IMR-90 (cell line): ENCODE data around the gene SNED1.

ENCODE experiments used
- BHLHE40 ChIP-seq: fragments of 150-350 bp; IDR thresholded peaks from 2 replicates; pipeline ENCODE4 v1.6.1; 2016; ENCODE audit warnings: mild to moderate bottlenecking, low read depth, low read length
- CHD1 ChIP-seq: IDR thresholded peaks from 2 replicates; pipeline ENCODE4 v1.6.1; 2012; ENCODE audit warnings: low read depth, low read length, improper control_type of control experiment
- MAFK ChIP-seq: IDR thresholded peaks from 2 replicates; pipeline ENCODE4 v1.6.1; 2012; ENCODE audit warnings: low read depth, low read length, improper control_type of control experiment
- MXI1 ChIP-seq: IDR thresholded peaks from 2 replicates; pipeline ENCODE4 v1.6.1; 2012; ENCODE audit warnings: low read depth, mild to moderate bottlenecking, low read length, moderate library complexity, borderline replicate concordance
- POLR2A ChIP-seq: IDR thresholded peaks from 2 replicates; pipeline ENCODE4 v1.6.1; 2012; ENCODE audit warnings: mild to moderate bottlenecking, low read depth, low read length
- RCOR1 ChIP-seq: IDR thresholded peaks from 2 replicates; pipeline ENCODE4 v1.6.1; 2012; ENCODE audit warnings: mild to moderate bottlenecking, low read length, improper control_type of control experiment; ENCODE audit not compliant: insufficient replicate concordance
- RFX5 ChIP-seq: IDR thresholded peaks from 2 replicates; pipeline ENCODE4 v1.8.0; 2012; ENCODE audit warnings: low read depth, mild to moderate bottlenecking, low read length, moderate library complexity
- TF ChIP-seq, protein P1 (sequence below): conservative IDR thresholded peaks from 2 replicates; pipeline ENCODE4 v1.5.1; 2012; ENCODE audit warnings: mild to moderate bottlenecking, low read depth, low read length, improper control_type of control experiment

DNA sequence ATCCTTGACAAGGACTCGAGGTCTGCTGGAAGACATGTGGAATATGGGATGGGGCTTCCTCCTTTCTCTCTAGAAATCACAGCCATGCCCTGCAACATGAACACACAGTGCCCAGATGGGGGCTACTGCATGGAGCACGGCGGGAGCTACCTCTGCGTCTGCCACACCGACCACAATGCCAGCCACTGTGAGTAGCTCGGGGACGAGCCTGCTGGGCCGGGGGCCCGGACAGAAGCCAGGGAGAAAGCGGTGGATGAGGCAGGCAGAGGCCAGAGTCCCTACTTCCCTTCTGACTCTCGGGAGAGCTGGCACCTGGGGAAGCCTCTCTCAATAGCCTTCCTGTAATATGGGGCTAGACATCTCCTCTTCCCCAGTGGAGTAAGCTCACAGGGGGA, 50.5 kb downstream of the SNED1 start:
- TF ChIP-seq, protein P1, sequence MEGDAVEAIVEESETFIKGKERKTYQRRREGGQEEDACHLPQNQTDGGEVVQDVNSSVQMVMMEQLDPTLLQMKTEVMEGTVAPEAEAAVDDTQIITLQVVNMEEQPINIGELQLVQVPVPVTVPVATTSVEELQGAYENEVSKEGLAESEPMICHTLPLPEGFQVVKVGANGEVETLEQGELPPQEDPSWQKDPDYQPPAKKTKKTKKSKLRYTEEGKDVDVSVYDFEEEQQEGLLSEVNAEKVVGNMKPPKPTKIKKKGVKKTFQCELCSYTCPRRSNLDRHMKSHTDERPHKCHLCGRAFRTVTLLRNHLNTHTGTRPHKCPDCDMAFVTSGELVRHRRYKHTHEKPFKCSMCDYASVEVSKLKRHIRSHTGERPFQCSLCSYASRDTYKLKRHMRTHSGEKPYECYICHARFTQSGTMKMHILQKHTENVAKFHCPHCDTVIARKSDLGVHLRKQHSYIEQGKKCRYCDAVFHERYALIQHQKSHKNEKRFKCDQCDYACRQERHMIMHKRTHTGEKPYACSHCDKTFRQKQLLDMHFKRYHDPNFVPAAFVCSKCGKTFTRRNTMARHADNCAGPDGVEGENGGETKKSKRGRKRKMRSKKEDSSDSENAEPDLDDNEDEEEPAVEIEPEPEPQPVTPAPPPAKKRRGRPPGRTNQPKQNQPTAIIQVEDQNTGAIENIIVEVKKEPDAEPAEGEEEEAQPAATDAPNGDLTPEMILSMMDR = no peak
- TF ChIP-seq POLR2A = no peak
- TF ChIP-seq BHLHE40 = no peak
- TF ChIP-seq MXI1 = no peak
- TF ChIP-seq CHD1 = no peak
- no peak for TF ChIP-seq MAFK
- TF ChIP-seq RFX5 = no peak
- TF ChIP-seq RCOR1 = no peak
